Neural cell (in vitro differentiated cells): ENCODE results near the gene GSTM1. TPM values are rescaled to one million over a fixed set of nuclear protein-coding genes. Genes with fewer than 3 reads are reported as not detected.
"Not testable (repeated sequence)": the region's sequence is repeated elsewhere in the genome, so short reads cannot be mapped to it uniquely, and the experiment has no call there.

ENCODE experiments used
- H2AFZ ChIP-seq: fragments of 200-600, 300-800 bp; sonication (generic), shearing (Covaris generic); 2 replicates; pipeline ENCODE4 v1.6.0; 2014; ENCODE audit warnings: low read depth, mild to moderate bottlenecking, antibody characterized with exemption, low read length, moderate library complexity
- H3F3A ChIP-seq: fragments of 200-600 bp; shearing (Covaris generic); 2 replicates; pipeline ENCODE4 v1.6.1; 2016; ENCODE audit warnings: mild to moderate bottlenecking, moderate library complexity, mixed read lengths, antibody characterized with exemption, low read length; ENCODE audit not compliant: insufficient read depth, poor library complexity, severe bottlenecking
- H3K27ac ChIP-seq: fragments of 200-600, 300-800 bp; sonication (generic), shearing (Covaris generic); 2 replicates; pipeline ENCODE4 v1.5.1; 2014; ENCODE audit warnings: mild to moderate bottlenecking, low read length, moderate library complexity
- H3K27me3 ChIP-seq: fragments of 300-800, 200-600 bp; sonication (generic), shearing (Covaris generic); 2 replicates; pipeline ENCODE4 v1.6.0; 2014; ENCODE audit warnings: mild to moderate bottlenecking, low read depth, low read length, moderate library complexity; ENCODE audit not compliant: insufficient read depth
- H3K36me3 ChIP-seq: fragments of 300-800, 200-600 bp; sonication (generic), shearing (Covaris generic); 2 replicates; pipeline ENCODE4 v1.5.1; 2014; ENCODE audit warnings: mild to moderate bottlenecking, antibody characterized with exemption, low read length, moderate library complexity; ENCODE audit not compliant: insufficient read depth
- H3K4me2 ChIP-seq: fragments of 300-800, 200-600 bp; sonication (generic), shearing (Covaris generic); 2 replicates; pipeline ENCODE4 v1.6.0; 2014; ENCODE audit warnings: mild to moderate bottlenecking, low read length
- H3K4me3 ChIP-seq: fragments of 300-800, 200-600 bp; sonication (generic), shearing (Covaris generic); 2 replicates; pipeline ENCODE4 v1.5.1; 2014; ENCODE audit warnings: mild to moderate bottlenecking, low read length, moderate library complexity
- H3K79me2 ChIP-seq: fragments of 200-600 bp; shearing (Covaris generic); replicated peaks from 2 replicates; pipeline ENCODE4 v1.6.0; 2014; ENCODE audit warnings: mild to moderate bottlenecking, low read length, moderate library complexity; ENCODE audit not compliant: insufficient read depth
- H3K9ac ChIP-seq: fragments of 300-800, 200-600 bp; sonication (generic), shearing (Covaris generic); 2 replicates; pipeline ENCODE4 v1.6.1; 2016; ENCODE audit warnings: mild to moderate bottlenecking, low read length, mixed read lengths
- H3K9me2 ChIP-seq: fragments of 200-600 bp; shearing (Covaris generic); 2 replicates; pipeline ENCODE4 v1.6.1; 2016; ENCODE audit warnings: mild to moderate bottlenecking, low read length, mixed read lengths; ENCODE audit not compliant: insufficient read depth
- H3K9me3 ChIP-seq: fragments of 200-600, 300-800 bp; sonication (generic), shearing (Covaris generic); 2 replicates; pipeline ENCODE4 v1.6.1; 2016; ENCODE audit warnings: mild to moderate bottlenecking, mixed run types, low read length, moderate library complexity, mixed read lengths
- H4K20me1 ChIP-seq: fragments of 200-600 bp; shearing (Covaris generic); 2 replicates; pipeline ENCODE4 v1.6.1; 2016; ENCODE audit warnings: mild to moderate bottlenecking, mixed run types; ENCODE audit not compliant: insufficient read depth
- EP300 ChIP-seq: fragments of 450-650 bp; conservative IDR thresholded peaks from 2 replicates; pipeline ENCODE4 v1.6.1; 2014; ENCODE audit warnings: antibody characterized with exemption, mild to moderate bottlenecking, moderate library complexity; ENCODE audit not compliant: poor library complexity, severe bottlenecking
- EZH2 ChIP-seq: fragments of 200-600, 300-800 bp; shearing (Covaris generic), sonication (generic); IDR thresholded peaks from 2 replicates; pipeline ENCODE4 v1.6.1; 2014; ENCODE audit warnings: antibody characterized with exemption, low read length, borderline replicate concordance, mild to moderate bottlenecking; ENCODE audit not compliant: insufficient read depth, poor library complexity, severe bottlenecking
- MXI1 ChIP-seq: fragments of 450-650 bp; conservative IDR thresholded peaks from 2 replicates; pipeline ENCODE4 v1.6.1; 2014; ENCODE audit warnings: antibody characterized with exemption, mild to moderate bottlenecking; ENCODE audit not compliant: poor library complexity, severe bottlenecking
- POLR2AphosphoS5 ChIP-seq: IDR thresholded peaks from 2 replicates; pipeline ENCODE4 v1.6.1; 2012
- RAD21 ChIP-seq: fragments of 450-650 bp; conservative IDR thresholded peaks from 2 replicates; pipeline ENCODE4 v1.6.1; 2014; ENCODE audit warnings: antibody characterized with exemption, mild to moderate bottlenecking, moderate library complexity
- SMC3 ChIP-seq: fragments of 450-650 bp; conservative IDR thresholded peaks from 2 replicates; pipeline ENCODE4 v1.6.1; 2014; ENCODE audit warnings: antibody characterized with exemption, mild to moderate bottlenecking, moderate library complexity; ENCODE audit not compliant: poor library complexity
- TAF1 ChIP-seq: IDR thresholded peaks from 2 replicates; pipeline ENCODE4 v1.6.1; 2012; ENCODE audit warnings: low read depth
- polyA plus RNA-seq: library from polyadenylated mRNA; depleted of rRNA; stranded (reverse); fragments of >200 nt; gene quantifications from 2 replicates; pipeline ENCODE4 v1.2.3, GENCODE V29; 2014
- TF ChIP-seq, protein P1 (sequence below): IDR thresholded peaks from 2 replicates; pipeline ENCODE4 v1.6.1; 2012; ENCODE audit warnings: borderline replicate concordance
- TF ChIP-seq, protein P2 (sequence below): fragments of 450-650 bp; IDR thresholded peaks from 2 replicates; pipeline ENCODE4 v1.5.1; 2014; ENCODE audit warnings: antibody characterized with exemption, mild to moderate bottlenecking, moderate library complexity; ENCODE audit not compliant: poor library complexity, severe bottlenecking

The GSTM1 gene
- polyA plus RNA-seq, 1 donor from 2014 or later, result not detected

DNA sequence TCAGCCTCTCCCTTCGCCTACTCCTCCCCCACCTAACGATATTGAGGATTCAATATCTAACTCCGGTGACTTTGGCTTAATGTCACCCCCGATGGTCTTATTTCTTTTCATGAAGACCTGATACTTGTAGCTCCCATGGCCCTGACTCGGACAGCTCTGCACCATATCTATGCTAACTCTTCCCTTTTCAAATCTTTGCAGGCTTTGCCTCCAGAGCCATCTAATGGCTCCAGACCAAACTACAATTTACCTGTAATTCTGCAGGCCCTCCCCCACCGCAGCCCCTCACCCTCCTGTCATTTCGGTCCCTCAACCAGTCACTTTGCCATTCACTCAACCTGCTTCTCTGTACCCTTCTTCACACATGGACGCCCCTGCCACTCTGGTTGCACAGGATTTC, 16.6 kb downstream of the GSTM1 start:
- H3K79me2 ChIP-seq, result no peaks in the 10 kb centered on the region
- no peak overlapping the region for H2AFZ ChIP-seq
- H3K27me3 ChIP-seq, result no peaks in the 10 kb centered on the region
- no peaks in the 10 kb centered on the region for H3K36me3 ChIP-seq
- no peaks in the 10 kb centered on the region for H3K9me3 ChIP-seq
- no peaks in the 10 kb centered on the region for H3F3A ChIP-seq
- H3K4me3 ChIP-seq, result no peak overlapping the region
- no peak overlapping the region for H3K27ac ChIP-seq
- TF ChIP-seq, protein P1, sequence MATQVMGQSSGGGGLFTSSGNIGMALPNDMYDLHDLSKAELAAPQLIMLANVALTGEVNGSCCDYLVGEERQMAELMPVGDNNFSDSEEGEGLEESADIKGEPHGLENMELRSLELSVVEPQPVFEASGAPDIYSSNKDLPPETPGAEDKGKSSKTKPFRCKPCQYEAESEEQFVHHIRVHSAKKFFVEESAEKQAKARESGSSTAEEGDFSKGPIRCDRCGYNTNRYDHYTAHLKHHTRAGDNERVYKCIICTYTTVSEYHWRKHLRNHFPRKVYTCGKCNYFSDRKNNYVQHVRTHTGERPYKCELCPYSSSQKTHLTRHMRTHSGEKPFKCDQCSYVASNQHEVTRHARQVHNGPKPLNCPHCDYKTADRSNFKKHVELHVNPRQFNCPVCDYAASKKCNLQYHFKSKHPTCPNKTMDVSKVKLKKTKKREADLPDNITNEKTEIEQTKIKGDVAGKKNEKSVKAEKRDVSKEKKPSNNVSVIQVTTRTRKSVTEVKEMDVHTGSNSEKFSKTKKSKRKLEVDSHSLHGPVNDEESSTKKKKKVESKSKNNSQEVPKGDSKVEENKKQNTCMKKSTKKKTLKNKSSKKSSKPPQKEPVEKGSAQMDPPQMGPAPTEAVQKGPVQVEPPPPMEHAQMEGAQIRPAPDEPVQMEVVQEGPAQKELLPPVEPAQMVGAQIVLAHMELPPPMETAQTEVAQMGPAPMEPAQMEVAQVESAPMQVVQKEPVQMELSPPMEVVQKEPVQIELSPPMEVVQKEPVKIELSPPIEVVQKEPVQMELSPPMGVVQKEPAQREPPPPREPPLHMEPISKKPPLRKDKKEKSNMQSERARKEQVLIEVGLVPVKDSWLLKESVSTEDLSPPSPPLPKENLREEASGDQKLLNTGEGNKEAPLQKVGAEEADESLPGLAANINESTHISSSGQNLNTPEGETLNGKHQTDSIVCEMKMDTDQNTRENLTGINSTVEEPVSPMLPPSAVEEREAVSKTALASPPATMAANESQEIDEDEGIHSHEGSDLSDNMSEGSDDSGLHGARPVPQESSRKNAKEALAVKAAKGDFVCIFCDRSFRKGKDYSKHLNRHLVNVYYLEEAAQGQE, result no peak
- no peak for TF ChIP-seq TAF1
- no peaks in the 10 kb centered on the region for H4K20me1 ChIP-seq
- H3K4me2 ChIP-seq, result no peak overlapping the region
- no peaks in the 10 kb centered on the region for H3K9me2 ChIP-seq
- no peak overlapping the region for H3K9ac ChIP-seq

DNA sequence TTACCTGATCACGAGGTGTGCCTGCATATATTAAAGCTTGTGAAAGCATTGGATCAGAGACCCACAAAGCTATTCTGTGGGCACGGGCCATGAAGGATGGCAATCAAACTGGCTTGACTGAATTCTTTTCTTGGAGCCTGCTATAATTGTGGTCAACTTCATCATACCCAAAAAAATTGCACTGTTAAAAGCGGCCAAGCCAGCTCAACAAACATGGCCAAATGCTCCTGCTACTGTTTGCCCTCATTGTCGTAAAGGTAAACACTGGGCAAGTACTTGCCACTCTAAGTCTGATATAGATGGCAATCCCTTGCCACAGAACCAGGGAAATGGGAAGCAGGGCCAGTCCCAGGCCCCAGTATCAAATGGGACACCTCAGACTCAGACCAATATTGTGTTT, 17.8 kb downstream of the GSTM1 start:
- Histone ChIP-seq H3K4me2 (no peak overlapping the region), H3K9me2 (no peaks in the 10 kb centered on the region), H4K20me1 (no peaks in the 10 kb centered on the region), H3K9me3 (no peaks in the 10 kb centered on the region), H3K36me3 (no peaks in the 10 kb centered on the region), H3K79me2 (no peaks in the 10 kb centered on the region), H2AFZ (no peak overlapping the region), H3F3A (no peaks in the 10 kb centered on the region), H3K27ac (no peak overlapping the region), H3K27me3 (no peaks in the 10 kb centered on the region), H3K9ac (no peak overlapping the region), H3K4me3 (no peak overlapping the region)
- no peak for TF ChIP-seq RAD21
- TF ChIP-seq SMC3, result no peak
- no peak for TF ChIP-seq MXI1
- TF ChIP-seq, protein P2, sequence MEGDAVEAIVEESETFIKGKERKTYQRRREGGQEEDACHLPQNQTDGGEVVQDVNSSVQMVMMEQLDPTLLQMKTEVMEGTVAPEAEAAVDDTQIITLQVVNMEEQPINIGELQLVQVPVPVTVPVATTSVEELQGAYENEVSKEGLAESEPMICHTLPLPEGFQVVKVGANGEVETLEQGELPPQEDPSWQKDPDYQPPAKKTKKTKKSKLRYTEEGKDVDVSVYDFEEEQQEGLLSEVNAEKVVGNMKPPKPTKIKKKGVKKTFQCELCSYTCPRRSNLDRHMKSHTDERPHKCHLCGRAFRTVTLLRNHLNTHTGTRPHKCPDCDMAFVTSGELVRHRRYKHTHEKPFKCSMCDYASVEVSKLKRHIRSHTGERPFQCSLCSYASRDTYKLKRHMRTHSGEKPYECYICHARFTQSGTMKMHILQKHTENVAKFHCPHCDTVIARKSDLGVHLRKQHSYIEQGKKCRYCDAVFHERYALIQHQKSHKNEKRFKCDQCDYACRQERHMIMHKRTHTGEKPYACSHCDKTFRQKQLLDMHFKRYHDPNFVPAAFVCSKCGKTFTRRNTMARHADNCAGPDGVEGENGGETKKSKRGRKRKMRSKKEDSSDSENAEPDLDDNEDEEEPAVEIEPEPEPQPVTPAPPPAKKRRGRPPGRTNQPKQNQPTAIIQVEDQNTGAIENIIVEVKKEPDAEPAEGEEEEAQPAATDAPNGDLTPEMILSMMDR, result no peak
- TF ChIP-seq EP300, result no peak
- TF ChIP-seq, protein P1, result no peak
- TF ChIP-seq EZH2, result no peak
- no peak for TF ChIP-seq TAF1
- no peak for TF ChIP-seq POLR2AphosphoS5

DNA sequence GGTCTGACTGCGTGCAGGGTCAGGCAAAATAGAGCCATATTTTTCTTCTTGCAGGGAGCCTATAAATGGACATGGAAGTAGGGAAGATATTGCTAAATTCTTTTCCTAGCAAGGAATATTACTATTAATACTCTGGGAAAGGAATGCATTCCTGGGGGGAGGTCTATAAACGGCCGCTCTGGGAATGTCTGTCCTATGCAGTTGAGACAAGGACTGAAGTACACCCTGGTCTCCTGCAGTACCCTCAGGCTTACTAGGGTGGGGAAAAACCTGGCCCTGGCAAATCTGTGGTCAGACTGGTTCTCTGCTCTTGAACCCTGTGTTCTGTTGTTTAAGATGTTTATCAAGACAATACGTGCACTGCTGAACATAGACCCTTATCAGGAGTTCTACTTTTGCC, 21.3 kb downstream of the GSTM1 start:
- H3K79me2 ChIP-seq, H3K9me2 ChIP-seq, H2AFZ ChIP-seq, H3K27me3 ChIP-seq, H3K4me2 ChIP-seq, H3K9ac ChIP-seq, H3K36me3 ChIP-seq, H3K4me3 ChIP-seq, H4K20me1 ChIP-seq, H3K9me3 ChIP-seq, H3K27ac ChIP-seq, H3F3A ChIP-seq: not testable (repeated sequence)

DNA sequence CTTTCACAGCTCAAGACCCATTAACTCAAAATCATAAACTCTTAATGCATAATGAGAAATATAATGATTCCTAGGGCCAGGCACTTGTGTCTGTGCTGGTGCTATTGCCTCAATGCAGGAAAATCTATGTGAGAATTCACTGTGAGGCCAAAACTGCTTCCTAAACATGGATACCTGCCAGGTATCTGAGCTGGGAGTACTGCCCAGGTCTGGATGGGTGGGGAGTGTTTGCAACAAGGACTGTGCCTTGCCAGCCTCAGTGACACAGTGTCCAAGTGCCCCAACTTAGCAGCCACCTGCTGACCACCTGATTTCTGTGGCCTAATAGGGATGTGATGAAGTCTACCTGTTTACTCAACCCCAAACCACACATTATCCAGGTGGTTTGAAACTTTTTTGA, 22.2 kb downstream of the GSTM1 start:
- H3K4me2 ChIP-seq, result not testable (repeated sequence)

More for the DNA sequence above, 22.2 kb downstream of the GSTM1 start:
- H3K9me2 ChIP-seq, H3K79me2 ChIP-seq, H4K20me1 ChIP-seq, H3K27ac ChIP-seq, H3F3A ChIP-seq, H3K9ac ChIP-seq, H3K9me3 ChIP-seq, H3K4me3 ChIP-seq, H3K27me3 ChIP-seq, H2AFZ ChIP-seq, H3K36me3 ChIP-seq: not testable (repeated sequence)
